Kidney epithelial cell (primary cell): ENCODE data around the gene ZNF410. TPM values are rescaled to one million over a fixed set of nuclear protein-coding genes. Genes with fewer than 3 reads are reported as not detected.
A peak's percentile ranks its signal among the peaks of the same experiment; 100 is the strongest.

Experiments
- DNase-seq: peaks from one replicate; pipeline ENCODE4 v3.0.0-alpha.2; 2010; ENCODE audit warnings: low read depth
- H3K27me3 ChIP-seq: 2 replicates; pipeline ENCODE4 v1.6.0; 2011; ENCODE audit warnings: low read length; ENCODE audit not compliant: control insufficient read depth, insufficient read depth
- H3K36me3 ChIP-seq: 2 replicates; pipeline ENCODE4 v1.5.1; 2011; ENCODE audit warnings: low read length; ENCODE audit not compliant: control insufficient read depth, insufficient read depth
- H3K4me3 ChIP-seq: 2 replicates; pipeline ENCODE4 v1.5.1; 2011; ENCODE audit warnings: low read depth, mild to moderate bottlenecking, control low read depth, low read length
- CTCF ChIP-seq: IDR thresholded peaks from 2 replicates; pipeline ENCODE4 v1.5.1; 2011; ENCODE audit warnings: mild to moderate bottlenecking, moderate library complexity, low read length, control low read depth, inconsistent platforms; ENCODE audit not compliant: insufficient read depth, poor library complexity, severe bottlenecking
- total RNA-seq: library from RNA; depleted of rRNA; stranded (reverse); fragments of >200 nt; gene quantifications from 2 replicates; pipeline ENCODE4 v1.2.3, GENCODE V29; 2015

ZNF410 gene
- total RNA-seq, 1 donor from 2014 or later = 56.7 TPM

- TF ChIP-seq CTCF = no peak
- H3K36me3 ChIP-seq = no peaks in the 10 kb centered on the region
- DNase-seq = no peak
- no peaks in the 10 kb centered on the region for H3K27me3 ChIP-seq
- no peak overlapping the region for H3K4me3 ChIP-seq
Measured at GRCh38 chr14:73936548-73936947, 49.9 kb downstream of the ZNF410 start.

- TF ChIP-seq CTCF = no peak
- H3K27me3 ChIP-seq = no peaks in the 10 kb centered on the region
- H3K4me3 ChIP-seq = no peak overlapping the region
- no peak for DNase-seq
- no peaks in the 10 kb centered on the region for H3K36me3 ChIP-seq
Measured at GRCh38 chr14:73937012-73937411, 50.4 kb downstream of the ZNF410 start.

GRCh38 chr14:73942180-73942579 is 55.5 kb downstream of the ZNF410 start:
- Histone ChIP-seq H3K36me3 (no peaks in the 10 kb centered on the region), H3K4me3 (no peak overlapping the region), H3K27me3 (no peaks in the 10 kb centered on the region)
- no peak for TF ChIP-seq CTCF
- no peak for DNase-seq

- Histone ChIP-seq H3K36me3 (no peaks in the 10 kb centered on the region), H3K4me3 (no peak overlapping the region), H3K27me3 (no peaks in the 10 kb centered on the region)
- DNase-seq = peak; percentile 19
- TF ChIP-seq CTCF = no peak
Measured at GRCh38 chr14:73943083-73943482, 56.4 kb downstream of the ZNF410 start.

- Histone ChIP-seq H3K36me3 (no peaks in the 10 kb centered on the region), H3K27me3 (no peaks in the 10 kb centered on the region), H3K4me3 (no peak overlapping the region)
- TF ChIP-seq CTCF = no peak
- no peak for DNase-seq
Measured at GRCh38 chr14:73944432-73945158, 57.9 kb downstream of the ZNF410 start.

GRCh38 chr14:73945159-73945670 is 58.6 kb downstream of the ZNF410 start:
- Histone ChIP-seq H3K36me3 (no peaks in the 10 kb centered on the region), H3K4me3 (no peak overlapping the region), H3K27me3 (no peaks in the 10 kb centered on the region)
- TF ChIP-seq CTCF = no peak
- DNase-seq = no peak
